HG02870 (cell line): ENCODE data around the gene GTF3C1.
"Not testable (repeated sequence)": the region's sequence is repeated elsewhere in the genome, so short reads cannot be mapped to it uniquely, and the experiment has no call there.

Source experiments
- ATAC-seq: cut with Tn5 transposase; IDR thresholded peaks from one replicate; pipeline ENCODE4 v1.9.1; 2021; ENCODE audit warnings: mild to moderate bottlenecking, moderate library complexity; ENCODE audit not compliant: unreplicated experiment

The GTF3C1 gene

DNA sequence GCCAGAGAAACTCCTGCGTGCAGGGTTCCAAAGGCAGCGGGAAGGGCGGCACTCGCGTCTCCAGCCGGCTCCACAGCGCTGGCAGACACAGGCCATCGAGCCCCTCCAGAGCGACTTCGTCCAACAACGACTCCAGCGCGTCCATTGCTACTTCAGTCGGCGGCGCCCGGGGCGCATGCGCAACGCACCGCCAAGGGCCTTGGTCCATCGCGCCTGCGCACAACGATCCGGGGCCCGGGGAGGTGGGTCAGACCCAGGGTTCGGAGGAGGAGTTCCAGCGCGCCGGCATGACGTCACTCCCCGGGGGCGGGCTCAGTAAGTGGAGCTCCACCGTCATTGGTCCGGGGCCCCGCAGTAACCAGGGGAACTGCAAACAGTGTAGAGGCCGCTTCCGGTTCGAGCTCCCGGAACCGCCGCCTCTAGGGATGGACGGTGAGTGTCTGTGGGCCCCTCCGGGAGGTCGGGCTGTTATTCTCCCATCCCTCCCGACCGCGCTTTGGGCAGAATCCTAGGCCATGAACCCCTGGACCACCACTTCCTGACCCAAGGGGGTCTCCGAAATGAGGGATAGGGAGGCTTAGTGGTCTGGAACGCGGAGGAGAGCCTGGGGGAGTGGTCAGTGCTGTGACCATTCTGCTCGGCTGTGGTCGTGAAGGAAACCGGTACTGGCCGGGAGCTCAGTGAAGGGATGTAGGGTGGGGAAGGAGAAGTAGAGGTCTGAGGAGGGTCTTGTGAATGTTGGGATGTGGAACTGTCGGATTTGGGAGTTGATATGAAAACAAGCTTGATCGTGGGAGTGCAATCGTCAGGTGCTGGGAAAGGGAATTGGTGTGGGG lies at the start of gene GTF3C1, which contains the start of gene KATNIP:
Gene GTF3C1, minus strand, starts transcription at position 168 of the 836 bp plus-strand sequence. Its CDS starts 23 bp downstream, at position 145.
Gene KATNIP, plus strand, starts transcription at position 399 of the 836 bp plus-strand sequence. Its CDS starts 27 bp downstream, at position 426.
- peak; percentile 92 for ATAC-seq

- no peak for ATAC-seq
Observed at GRCh38 chr16:27598931-27599565, 49.3 kb upstream of the GTF3C1 start.

- ATAC-seq, result no peak
Observed at GRCh38 chr16:27598220-27598619, 48.5 kb upstream of the GTF3C1 start.

DNA sequence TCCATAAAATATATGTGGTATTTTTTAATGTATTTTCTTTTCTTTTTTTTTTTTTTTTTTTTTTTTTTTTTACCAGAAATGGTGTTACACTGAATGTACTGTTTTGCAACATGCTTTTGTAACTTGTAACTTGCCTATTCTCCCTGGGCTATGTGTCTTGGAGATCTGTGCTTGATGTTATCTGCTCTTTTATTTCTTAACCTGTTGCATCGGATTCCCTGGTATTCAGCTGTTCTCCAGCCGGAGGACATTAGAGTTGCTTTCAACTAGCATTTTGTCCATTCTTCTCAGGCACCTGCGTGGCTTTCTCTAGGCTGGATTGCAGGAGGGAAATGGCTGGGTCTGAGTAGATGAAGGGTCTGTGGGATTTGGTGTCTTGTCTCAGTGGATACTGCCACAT lies 47.6 kb upstream of the GTF3C1 start:
- ATAC-seq, result no peak

DNA sequence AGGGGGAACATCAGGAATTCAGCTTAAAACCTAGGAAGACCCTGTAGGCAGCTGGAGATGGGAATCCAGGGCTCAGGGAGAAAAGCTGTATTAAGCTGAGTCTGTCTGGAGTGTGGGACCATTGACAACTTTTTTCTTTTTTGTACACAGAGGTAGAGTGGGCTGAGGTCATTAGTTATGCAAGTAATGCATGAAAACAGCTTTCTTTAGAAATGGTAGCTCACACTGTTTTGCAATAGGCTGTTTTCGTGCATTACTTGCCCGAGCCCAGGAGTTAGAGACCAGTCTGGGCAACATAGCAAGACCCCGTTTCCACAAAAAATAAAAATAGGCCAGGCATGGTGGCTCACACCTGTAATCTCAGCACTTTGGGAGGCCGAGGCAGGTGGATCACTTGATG lies 46.7 kb upstream of the GTF3C1 start:
- ATAC-seq, result no peak

DNA sequence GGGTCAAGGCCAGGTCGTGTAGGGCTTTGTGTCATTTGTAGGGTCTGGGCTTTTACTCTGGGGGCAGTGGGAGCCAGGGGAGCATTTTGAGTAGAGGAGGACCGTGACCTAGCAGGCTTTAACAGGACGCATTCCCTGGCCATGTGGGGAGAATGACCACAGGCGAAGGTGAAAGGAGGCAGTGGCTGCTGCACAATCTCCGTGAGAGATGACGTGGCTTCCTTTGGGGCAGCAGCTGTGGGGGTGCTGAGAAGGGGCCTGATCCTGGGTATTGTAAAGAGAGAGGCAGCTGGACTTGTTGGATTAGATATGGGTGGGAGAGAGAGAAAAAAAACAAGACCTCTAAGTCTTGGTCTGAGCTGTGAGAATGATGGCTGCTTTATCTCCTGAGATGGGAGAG lies 46.3 kb upstream of the GTF3C1 start:
- no peak for ATAC-seq

- no peak for ATAC-seq
Observed at GRCh38 chr16:27595475-27595874, 45.8 kb upstream of the GTF3C1 start.

- ATAC-seq, result no peak
Observed at GRCh38 chr16:27591837-27592236, 42.1 kb upstream of the GTF3C1 start.

DNA sequence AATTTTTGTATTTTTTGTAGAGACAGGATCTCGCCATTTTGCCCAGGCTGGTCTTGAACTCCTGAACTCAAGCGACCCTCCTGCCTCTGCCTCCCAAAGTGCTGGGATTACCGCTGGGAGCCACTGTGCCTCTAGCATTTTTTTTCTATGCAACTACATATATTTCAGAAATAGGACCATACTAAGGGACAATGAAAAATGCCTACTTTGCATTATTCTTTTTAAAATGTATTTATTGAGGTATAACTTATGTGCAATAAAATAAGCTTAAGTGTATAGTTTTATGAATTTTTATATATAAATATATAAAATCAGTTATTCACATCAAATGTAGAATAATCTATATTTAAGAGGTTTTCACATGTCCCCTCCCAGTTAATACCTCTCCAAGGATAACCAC lies 38.3 kb upstream of the GTF3C1 start:
- ATAC-seq, result no peak

DNA sequence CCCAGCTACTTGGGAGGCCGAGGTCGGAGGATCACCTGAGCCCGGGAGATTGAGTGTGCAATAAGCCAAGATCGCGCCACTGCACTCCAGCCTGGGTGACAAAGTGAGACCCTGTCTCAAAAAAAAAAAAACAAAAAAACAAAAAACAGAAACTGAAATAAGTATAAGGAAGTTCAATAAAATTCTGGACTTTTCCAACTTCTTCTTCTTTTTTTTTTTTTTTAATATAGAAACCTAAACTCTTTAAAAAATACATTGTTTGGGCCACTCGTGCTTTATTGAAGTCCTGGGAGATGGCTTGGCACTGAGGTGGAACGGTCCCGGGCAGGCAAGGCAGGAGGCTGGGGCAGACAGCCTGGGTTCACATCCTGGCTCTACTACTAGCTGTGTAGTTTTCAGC lies 37.0 kb upstream of the GTF3C1 start:
- no peak for ATAC-seq

GRCh38 chr16:27585200-27585599 lies 35.5 kb upstream of the GTF3C1 start:
- ATAC-seq, result no peak

DNA sequence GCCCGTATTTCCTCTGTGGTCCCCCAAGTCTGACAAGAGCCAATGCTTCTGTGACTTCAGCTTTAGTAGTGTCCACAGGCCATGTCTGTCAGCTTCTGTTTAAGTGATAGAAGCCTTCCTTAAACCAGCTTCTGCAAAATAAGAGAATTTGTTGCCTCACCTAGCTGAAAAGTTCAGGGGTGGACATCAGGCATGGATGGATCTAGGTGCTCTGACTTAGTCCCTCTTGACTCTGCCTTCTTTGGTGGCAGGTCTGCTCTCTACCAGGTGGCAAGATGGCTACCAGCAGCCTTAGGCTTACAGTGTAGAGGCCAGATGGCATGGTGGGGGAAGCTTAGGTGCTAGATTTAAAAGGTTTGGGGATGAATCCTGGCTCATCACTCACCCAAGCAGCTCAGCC lies 33.9 kb upstream of the GTF3C1 start:
- ATAC-seq, result no peak

GRCh38 chr16:27582883-27583282 lies 33.2 kb upstream of the GTF3C1 start:
- no peak for ATAC-seq

DNA sequence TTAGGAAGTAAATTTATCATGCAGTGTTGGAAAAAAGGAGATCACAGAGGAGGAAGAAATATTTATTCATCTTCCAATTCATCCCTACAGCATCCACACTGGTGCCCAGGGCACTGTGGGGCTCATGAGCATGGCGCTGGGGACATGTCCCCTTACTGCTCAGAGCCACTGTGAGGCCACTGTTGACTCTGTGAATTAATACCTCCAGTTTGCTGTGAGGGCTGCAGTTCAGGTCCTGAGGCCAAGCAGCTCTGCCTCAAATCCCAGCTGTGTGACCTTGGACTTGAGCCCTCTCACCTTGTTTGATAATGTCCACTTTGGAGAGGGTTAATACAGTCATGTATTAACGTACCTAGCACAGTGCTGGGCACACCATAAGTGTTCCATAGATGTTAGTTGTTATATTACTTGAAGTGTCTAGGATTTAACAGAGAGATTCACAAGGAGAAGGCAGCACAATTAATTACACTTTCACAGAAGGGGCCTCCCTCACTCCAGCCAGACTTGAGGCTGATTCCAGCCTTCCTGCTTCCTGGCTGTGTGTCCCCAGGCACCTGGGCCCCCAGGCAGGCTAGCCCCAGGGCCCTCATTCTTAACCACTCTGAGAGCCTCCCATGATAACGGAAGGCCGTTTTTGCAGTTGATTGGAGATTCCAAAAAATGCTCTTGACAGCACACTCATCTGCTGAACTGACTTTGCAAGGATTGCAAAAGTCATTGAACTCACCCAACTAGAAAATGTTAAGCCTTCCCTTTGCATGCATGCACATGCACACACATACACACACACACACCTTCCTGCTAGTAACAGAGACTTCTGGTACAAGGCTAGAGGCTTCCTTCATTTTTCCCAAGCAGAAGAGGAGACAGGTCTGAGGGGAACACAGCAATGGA lies 29.6 kb upstream of the GTF3C1 start:
- ATAC-seq, result no peak

DNA sequence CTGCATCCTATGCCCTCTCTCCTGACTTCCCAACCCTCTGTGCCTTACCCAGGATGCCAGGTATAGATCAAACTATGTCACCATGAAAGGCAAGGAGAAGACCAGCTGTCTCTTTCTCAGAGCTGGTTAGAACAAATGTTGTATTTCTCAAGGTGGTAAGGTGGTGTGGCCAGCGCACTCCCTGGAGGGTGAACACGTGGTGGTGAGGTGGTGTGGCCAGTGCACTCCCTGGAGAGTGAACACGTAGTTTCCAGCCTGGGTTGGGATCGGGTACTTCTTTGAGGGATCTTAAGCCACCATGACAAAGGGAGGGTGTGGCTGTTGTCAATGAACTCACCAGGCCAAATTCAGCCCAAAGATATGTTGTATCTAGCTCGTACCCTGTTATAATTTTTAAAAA lies 27.0 kb upstream of the GTF3C1 start:
- no peak for ATAC-seq

DNA sequence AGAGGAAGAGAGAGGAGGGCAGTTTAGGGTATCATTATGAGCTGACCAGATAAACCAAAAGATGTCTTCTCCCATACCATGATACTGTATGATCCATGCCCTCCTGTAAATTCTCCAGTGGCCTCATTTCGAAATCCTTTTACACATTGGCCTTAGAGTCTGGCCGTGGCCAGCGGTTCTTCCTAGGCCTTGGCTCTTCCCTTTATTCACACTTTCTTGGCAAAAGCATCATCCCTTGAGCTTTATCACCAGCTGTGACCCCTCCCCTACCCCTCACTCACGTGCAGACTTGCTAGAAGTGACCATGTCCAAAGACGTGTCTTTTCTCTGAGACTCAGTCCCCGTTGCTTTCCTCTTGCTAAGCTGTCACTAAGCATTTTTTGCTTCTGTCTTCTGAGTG lies 23.0 kb upstream of the GTF3C1 start:
- ATAC-seq, result no peak

GRCh38 chr16:27571433-27572326 lies 22.0 kb upstream of the GTF3C1 start:
- no peak for ATAC-seq

DNA sequence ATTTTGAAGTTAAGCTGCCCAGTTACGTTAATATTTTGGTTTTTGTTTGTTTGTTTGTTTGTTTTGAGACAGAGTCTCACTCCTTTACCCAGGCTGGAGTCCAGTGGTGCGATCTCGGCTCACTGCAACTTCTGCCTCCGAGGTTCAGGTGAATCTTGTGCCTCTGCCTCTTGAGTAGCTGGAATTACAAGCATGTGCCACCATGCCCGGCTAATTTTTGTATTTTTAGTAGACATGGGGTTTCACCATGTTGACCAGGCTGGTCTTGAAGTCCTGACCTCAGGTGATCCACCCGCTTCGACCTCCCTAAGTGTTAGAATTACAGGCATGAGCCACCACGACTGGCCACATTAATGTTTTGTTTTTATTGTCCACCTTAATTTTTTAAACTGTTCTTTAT lies 21.3 kb upstream of the GTF3C1 start:
- ATAC-seq, result not testable (repeated sequence)

GRCh38 chr16:27568077-27568476 lies 18.4 kb upstream of the GTF3C1 start:
- ATAC-seq, result no peak

GRCh38 chr16:27566417-27566816 lies 16.7 kb upstream of the GTF3C1 start:
- no peak for ATAC-seq
